GM12865 (cell line): ENCODE measurements around the gene C4A.
"Not testable (repeated sequence)": the region's sequence is repeated elsewhere in the genome, so short reads cannot be mapped to it uniquely, and the experiment has no call there.

Source experiments
- DNase-seq: peaks from one replicate; pipeline ENCODE4 v3.0.0; 2010; ENCODE audit warnings: low read depth
- H3K4me3 ChIP-seq: 2 replicates; pipeline ENCODE4 v1.5.1; 2011; ENCODE audit warnings: mild to moderate bottlenecking, low read depth, low read length, control low read depth
- TF ChIP-seq, protein P1 (sequence below): IDR thresholded peaks from 2 replicates; pipeline ENCODE4 v1.5.1; 2011; ENCODE audit warnings: low read length, control low read depth, low read depth, inconsistent platforms; ENCODE audit not compliant: insufficient read depth; ENCODE audit errors: missing control alignments

Gene C4A

DNA sequence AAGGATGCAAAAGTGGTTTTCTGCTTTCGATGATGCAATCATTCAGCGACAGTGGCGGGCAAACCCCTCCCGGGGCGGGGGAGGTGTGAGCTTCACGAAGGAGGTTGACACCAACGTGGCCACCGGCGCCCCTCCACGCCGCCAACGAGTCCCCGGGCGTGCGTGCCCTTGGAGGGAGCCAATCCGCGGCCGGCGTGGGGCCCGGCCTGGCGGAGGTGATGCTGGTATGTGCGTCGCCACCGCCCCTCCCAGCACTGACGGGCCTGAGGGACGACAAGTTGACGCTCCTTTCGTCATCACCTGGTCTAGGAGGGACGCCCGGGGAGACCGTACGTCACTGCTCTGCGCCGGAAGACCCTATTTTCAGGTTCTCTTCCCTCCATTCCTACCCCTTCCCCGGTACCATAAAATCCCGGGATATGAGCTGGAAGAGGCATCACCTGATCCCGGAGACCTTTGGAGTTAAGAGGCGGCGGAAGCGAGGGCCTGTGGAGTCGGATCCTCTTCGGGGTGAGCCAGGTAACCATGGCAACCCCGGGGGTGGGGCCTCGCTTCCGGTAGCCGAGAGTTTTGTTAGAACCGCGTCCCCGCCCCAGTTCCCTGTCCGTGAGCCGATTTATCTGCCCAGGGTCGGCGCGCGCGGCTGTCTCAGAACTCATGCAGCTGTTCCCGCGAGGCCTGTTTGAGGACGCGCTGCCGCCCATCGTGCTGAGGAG lies 9.7 kb upstream of the C4A start, which contains the start of gene DXO:
DXO (minus strand) TSS at position 146 of the 716 bp plus-strand sequence. CDS start 463 bp downstream, outside the sequence.
- TF ChIP-seq, protein P1, sequence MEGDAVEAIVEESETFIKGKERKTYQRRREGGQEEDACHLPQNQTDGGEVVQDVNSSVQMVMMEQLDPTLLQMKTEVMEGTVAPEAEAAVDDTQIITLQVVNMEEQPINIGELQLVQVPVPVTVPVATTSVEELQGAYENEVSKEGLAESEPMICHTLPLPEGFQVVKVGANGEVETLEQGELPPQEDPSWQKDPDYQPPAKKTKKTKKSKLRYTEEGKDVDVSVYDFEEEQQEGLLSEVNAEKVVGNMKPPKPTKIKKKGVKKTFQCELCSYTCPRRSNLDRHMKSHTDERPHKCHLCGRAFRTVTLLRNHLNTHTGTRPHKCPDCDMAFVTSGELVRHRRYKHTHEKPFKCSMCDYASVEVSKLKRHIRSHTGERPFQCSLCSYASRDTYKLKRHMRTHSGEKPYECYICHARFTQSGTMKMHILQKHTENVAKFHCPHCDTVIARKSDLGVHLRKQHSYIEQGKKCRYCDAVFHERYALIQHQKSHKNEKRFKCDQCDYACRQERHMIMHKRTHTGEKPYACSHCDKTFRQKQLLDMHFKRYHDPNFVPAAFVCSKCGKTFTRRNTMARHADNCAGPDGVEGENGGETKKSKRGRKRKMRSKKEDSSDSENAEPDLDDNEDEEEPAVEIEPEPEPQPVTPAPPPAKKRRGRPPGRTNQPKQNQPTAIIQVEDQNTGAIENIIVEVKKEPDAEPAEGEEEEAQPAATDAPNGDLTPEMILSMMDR: no peak
- peak; percentile 99 for DNase-seq
- H3K4me3 ChIP-seq: peak within 1 kb of the TSS; percentile 74

DNA sequence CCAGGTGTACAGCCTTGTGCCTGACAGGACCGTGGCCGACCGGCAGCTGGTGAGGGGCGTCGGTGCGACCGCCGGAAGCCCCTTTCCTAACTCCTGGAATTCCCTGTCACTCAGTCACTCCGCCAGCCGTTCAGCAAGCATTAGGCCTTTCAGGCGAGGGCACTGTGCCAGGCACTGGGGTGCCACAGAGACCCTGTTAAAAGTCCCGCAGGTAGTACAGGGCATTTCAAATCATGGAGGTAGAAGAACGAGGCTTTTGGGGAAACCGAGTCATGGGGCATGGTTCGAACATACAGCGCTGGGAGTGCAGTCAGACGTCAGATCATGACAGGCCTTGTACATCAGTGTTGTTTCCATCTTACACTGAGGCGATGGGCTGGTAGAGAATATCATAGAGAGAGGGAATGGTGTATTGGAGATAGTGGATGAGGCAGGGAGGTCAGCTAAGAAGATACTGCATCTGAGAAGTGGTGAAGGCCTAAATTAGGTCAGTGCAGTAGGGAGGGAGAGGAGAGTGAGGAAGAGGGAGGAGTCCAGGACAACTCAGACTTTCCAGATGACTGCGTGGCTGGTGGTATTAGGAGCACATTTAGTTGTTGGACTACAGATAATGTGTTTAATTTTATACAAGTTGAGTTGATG lies 9.0 kb upstream of the C4A start:
- TF ChIP-seq, protein P1: no peak
- H3K4me3 ChIP-seq: peak overlapping the region; percentile 74
- no peak for DNase-seq

DNA sequence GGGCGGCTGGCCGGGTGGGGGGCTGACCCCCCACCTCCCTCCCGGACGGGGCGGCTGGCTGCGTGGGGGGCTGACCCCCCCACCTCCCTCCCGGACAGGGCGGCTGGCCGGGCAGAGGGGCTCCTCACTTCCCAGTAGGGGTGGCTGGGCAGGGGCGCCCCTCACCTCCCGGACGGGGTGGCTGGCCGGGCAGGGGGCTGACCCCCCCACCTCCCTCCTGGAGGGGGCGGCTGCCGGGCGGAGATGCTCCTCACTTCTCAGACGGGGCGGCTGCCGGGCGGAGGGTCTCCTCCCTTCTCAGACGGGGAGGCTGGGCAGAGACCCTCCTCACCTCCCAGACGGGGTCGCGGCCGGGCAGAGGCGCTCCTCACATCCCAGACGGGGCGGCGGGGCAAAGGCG lies 5.8 kb upstream of the C4A start:
- not testable (repeated sequence) for H3K4me3 ChIP-seq, DNase-seq

DNA sequence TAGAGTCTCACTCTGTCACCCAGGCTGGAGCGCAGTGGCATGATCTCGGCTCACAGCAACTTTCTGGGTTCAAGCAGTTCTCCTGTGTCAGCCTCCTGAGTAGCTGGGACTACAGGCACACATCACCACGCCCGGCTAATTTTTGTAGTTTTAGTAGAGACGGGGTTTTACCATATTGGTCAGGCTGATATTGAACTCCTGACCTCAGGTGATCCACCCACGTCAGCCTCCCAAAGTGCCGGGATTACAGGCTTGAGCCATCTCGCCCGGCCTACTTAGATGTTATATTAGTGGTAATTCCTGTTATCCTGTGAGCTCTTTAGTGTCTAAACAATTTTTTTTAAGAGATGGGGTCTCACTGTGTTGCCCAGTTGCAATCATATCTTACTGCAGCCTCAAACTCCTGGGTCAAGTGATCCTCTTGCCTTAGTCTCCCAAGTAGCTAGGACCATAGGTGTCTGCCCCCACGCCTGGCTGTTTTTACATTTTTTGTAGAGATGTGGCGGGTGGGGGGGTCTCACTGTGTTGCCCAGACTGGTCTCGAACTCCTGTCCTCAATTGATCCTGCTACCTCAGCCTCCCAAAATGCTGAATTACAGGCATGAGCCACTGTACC lies 3.9 kb upstream of the C4A start:
- TF ChIP-seq, protein P1: no peak
- H3K4me3 ChIP-seq: no peak overlapping the region
- DNase-seq: no peak

DNA sequence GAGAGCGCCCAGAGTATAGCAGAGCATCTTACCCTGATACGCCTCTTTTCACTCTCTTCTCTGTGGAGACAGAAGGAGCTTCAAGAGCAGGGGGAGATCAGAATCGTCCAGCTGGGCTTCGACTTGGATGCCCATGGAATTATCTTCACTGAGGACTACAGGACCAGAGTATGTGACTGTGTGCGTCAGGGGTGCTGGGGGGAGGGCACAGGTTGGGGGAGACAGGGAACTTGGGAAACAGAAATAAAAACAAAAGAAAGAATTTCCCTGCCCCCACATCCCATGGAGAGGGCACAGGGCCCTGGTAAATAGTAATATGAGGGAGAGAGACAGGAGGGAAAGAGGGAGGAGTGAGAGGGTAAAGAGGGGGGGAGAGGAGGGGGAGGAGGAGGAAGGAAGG lies 3.0 kb upstream of the C4A start:
- TF ChIP-seq, protein P1: no peak
- H3K4me3 ChIP-seq: no peak overlapping the region
- no peak for DNase-seq

DNA sequence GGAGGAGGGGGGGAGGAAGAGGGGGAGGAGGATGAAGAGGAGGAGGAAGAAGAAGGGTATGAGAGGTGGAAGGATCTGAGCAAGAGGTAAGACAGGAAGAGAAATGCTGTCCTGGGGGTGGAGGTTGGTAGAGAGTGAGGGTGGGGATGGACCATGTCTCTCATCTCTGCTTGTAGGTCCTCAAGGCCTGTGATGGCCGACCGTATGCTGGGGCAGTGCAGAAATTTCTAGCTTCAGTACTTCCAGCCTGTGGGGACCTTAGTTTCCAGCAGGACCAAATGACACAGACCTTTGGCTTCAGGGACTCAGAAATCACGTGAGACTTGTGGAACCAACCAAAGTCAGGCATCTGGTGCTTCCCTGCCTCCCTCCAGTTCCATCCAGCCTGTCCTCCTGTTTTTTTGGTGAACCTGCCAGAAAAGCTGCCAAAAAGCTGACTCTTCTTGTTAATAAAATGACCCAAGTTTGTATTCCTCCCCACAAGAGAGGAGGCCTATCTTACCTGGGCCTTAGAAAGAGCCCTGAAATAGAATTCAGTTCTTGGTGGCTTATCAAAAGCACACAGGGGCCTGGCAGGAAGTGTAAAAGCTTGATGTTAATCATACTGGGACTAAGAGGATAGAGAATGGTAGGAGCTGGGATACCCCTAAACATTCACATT lies 2.5 kb upstream of the C4A start:
- TF ChIP-seq, protein P1: no peak
- DNase-seq: no peak
- no peak overlapping the region for H3K4me3 ChIP-seq

DNA sequence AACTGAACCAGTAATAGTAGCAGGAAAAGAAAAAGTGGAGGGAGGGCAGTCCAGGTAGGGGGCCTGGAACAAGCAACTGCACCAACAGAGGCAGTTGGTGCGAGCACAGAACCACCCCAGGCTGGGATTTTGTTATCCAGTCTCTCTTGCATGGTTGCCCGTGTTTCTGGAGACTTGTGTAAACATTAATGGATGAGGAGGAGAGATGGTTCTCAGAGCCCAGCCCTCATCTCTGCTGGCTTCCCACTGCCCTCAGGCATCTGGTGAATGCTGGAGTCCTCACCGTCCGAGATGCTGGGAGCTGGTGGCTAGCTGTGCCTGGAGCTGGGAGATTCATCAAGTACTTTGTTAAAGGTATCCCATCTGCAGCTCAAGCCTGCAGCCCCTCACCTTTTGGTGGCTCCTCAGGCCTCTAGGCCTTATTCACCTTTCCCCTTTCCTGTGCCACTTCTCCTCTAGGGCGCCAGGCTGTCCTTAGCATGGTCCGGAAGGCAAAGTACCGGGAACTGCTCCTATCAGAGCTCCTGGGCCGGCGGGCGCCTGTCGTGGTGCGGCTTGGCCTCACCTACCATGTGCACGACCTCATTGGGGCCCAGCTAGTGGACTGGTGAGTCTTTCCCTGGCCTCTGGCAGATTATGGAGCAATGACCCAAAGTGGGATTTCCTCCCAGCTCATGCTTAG lies 1.5 kb upstream of the C4A start:
- DNase-seq, H3K4me3 ChIP-seq: not testable (repeated sequence)

DNA sequence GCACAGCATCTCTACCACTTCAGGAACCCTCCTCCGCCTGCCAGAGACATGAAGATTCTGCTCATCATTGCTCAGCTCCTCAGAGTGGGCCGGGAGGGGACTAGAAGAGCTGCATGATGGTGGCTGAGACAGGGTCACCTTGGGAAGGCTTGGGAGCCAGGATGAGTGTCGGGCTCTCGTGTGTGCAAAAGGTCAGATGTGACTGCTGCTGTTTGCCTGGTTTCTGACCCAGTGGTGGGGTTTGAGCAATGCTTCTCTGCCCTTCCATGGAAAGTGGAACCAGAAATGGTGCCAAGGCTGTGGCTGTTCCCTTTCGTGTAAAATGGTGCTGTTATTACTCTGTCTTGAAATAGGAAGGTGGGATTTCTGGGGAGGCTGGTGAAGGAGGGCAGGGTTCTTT lies 859 bp upstream of the C4A start:
- not testable (repeated sequence) for H3K4me3 ChIP-seq, DNase-seq

DNA sequence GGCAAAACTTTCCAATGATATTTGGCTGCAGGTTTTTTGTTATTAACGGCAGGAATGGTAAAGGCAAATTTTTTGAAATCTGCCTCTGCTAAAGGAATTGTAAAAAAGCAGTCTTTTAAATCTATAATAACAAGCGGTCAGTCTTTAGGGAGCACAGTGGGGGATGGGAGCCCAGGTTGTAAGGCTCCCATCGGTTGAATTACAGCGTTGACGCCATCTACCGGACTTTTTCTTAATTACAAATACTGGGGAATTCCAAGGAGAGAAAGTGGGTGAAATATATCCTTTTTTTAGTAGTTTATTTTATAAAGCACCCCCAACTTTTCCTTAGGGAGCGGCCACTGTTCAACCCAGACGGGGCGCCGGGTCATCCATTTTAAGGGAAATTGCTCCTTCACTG lies 7.5 kb downstream of the C4A start:
- H3K4me3 ChIP-seq, DNase-seq: not testable (repeated sequence)

DNA sequence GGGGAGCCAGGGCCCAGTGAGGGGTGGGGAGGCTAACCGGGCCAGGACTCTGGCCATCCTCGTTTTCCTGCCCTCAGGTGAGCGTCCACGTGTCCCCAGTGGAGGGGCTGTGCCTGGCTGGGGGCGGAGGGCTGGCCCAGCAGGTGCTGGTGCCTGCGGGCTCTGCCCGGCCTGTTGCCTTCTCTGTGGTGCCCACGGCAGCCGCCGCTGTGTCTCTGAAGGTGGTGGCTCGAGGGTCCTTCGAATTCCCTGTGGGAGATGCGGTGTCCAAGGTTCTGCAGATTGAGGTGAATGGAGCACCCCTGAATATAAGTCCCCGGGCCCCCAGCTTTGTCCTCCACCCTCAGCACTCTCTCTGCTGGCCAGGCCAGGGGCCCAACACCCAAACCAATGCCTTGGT lies 12.6 kb downstream of the C4A start:
- H3K4me3 ChIP-seq, DNase-seq: not testable (repeated sequence)

DNA sequence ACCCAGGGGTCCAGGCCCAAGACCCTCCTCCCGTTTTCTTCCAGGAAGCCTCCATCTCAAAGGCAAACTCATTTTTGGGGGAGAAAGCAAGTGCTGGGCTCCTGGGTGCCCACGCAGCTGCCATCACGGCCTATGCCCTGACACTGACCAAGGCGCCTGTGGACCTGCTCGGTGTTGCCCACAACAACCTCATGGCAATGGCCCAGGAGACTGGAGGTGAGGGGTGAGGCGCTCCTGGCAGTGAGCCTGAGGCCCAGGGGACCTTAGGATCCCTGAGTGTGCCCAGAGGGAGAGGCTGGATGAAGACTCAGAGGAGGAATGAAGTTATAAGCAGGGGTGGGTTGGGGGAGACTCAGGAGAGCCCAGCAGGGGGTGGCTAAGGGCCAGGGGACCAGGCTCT lies 14.5 kb downstream of the C4A start:
- not testable (repeated sequence) for H3K4me3 ChIP-seq, DNase-seq
